Uterus (tissue), 4 donors: ENCODE results near the gene NSMF. TPM values are rescaled to one million over a fixed set of nuclear protein-coding genes. Genes with fewer than 3 reads are reported as not detected.

ENCODE experiments used
- DNase-seq, 2 donors: peaks; one replicate each; pipeline ENCODE4 v3.0.0-alpha.2; 2019 to 2020
- H3K27ac ChIP-seq, 2 donors: fragments of 200-600 bp; sonication (generic); 1 replicate in 1 of 2; 2 replicates in 1 of 2; pipeline ENCODE4 v1.5.1; 2016 to 2018
- H3K27me3 ChIP-seq, 2 donors: fragments of 200-600 bp; sonication (generic); one replicate each; pipeline ENCODE4 v1.5.1; 2018 to 2019; ENCODE audit warnings: control low read depth in 1 of 2
- H3K36me3 ChIP-seq, 2 donors: fragments of 200-600 bp; sonication (generic); one replicate each; pipeline ENCODE4 v1.5.1; 2019; ENCODE audit warnings: control low read depth in 1 of 2
- H3K4me1 ChIP-seq, 2 donors: fragments of 200-600 bp; sonication (generic); one replicate each; pipeline ENCODE4 v1.5.1; 2018 to 2019; ENCODE audit warnings: control low read depth in 1 of 2
- H3K4me3 ChIP-seq, 2 donors: fragments of 200-600 bp; sonication (generic); 1 replicate in 1 of 2; 2 replicates in 1 of 2; pipeline ENCODE4 v1.5.1; 2018 to 2019; ENCODE audit warnings: mild to moderate bottlenecking in 1 of 2
- H3K9me3 ChIP-seq, 2 donors: fragments of 200-600 bp; sonication (generic); one replicate each; pipeline ENCODE4 v1.5.1; 2019; ENCODE audit warnings: control low read depth in 1 of 2
- POLR2A ChIP-seq, 2 donors: fragments of 450-650 bp; IDR thresholded peaks; one replicate each; pipeline ENCODE4 v1.6.1; 2016; ENCODE audit warnings: antibody characterized with exemption in 2 of 2, mild to moderate bottlenecking in 1 of 2, moderate library complexity in 1 of 2
- intact Hi-C: fragments of 100-400 bp; cut with DNase I; formaldehyde crosslinking; loops from one replicate; pipeline ENCODE4 v1.15.1; 2023; ENCODE audit warnings: low total_unique reads
- total RNA-seq, 4 donors: library from RNA; depleted of rRNA in 3 of 4; stranded (reverse); fragments of >200 nt in 3 of 4; gene quantifications; one replicate each; pipeline versions ENCODE4 v1.1.0 to v1.2.4, GENCODE V29; 2014 to 2023
- TF ChIP-seq, protein P1 (sequence below), 4 experiments: fragments of 200-600 bp in 2 of 4; fragments of 450-650 bp in 2 of 4; sonication (generic) in 2 of 4; IDR thresholded peaks; one replicate each; pipeline ENCODE4 v1.5.1; 2016 to 2019; ENCODE audit warnings: antibody characterized with exemption in 4 of 4, mild to moderate bottlenecking in 2 of 4, moderate library complexity in 1 of 4
- donor health status: DM: yes; HTN: yes; CAD: no.

Gene NSMF
- total RNA-seq, 4 donors from 2014 or later: 17.4 to 40.7 (median 32.1) TPM

DNA sequence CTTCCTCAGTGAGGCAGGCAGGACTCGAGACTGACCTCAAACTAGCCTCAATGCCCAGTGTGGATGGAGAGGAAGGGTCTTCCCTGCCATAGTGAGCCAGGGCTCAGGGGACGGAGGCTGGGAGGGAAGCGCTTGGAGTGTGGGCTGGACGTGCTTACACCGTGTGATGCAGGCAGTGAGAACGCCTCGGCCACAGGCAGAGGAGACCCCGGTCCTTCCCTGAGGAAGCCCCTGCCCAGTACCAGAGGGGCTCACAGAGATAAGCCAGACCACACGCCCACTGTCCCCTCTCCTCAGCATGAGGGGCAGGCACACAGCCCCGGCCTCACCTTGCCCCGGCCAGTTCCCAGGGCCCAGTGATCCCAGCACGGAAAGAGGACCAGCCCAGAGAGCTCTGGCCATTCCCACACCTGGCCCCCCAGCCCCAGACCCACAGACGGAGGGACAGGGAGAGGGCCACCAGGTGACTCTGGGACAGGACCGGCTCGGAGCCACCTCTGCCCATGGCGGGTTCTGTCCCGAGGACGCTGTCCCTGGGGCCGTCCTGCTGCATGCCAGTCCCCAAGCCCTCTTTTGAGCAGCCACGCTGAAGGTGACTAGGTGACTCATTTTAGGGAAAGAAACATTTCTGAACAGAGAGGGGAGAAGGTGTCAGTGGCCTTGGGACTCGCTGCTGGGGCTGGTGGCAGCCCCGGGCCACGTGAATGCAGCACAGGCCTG lies 6.0 kb upstream of the NSMF start:
- Histone ChIP-seq H3K4me3 (no peak overlapping the region), H3K36me3 (no peaks in the 10 kb centered on the region), H3K9me3 (no peaks in the 10 kb centered on the region), H3K27me3 (no peaks in the 10 kb centered on the region), H3K4me1 (no peaks in the 10 kb centered on the region), H3K27ac (no peak overlapping the region)
- DNase-seq: no peak
- intact Hi-C loops: no loop called here
- no peak for TF ChIP-seq POLR2A (IDR thresholded peaks at IDR 0.05)
- TF ChIP-seq, protein P1, sequence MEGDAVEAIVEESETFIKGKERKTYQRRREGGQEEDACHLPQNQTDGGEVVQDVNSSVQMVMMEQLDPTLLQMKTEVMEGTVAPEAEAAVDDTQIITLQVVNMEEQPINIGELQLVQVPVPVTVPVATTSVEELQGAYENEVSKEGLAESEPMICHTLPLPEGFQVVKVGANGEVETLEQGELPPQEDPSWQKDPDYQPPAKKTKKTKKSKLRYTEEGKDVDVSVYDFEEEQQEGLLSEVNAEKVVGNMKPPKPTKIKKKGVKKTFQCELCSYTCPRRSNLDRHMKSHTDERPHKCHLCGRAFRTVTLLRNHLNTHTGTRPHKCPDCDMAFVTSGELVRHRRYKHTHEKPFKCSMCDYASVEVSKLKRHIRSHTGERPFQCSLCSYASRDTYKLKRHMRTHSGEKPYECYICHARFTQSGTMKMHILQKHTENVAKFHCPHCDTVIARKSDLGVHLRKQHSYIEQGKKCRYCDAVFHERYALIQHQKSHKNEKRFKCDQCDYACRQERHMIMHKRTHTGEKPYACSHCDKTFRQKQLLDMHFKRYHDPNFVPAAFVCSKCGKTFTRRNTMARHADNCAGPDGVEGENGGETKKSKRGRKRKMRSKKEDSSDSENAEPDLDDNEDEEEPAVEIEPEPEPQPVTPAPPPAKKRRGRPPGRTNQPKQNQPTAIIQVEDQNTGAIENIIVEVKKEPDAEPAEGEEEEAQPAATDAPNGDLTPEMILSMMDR (IDR thresholded peaks at IDR 0.05): no peak

DNA sequence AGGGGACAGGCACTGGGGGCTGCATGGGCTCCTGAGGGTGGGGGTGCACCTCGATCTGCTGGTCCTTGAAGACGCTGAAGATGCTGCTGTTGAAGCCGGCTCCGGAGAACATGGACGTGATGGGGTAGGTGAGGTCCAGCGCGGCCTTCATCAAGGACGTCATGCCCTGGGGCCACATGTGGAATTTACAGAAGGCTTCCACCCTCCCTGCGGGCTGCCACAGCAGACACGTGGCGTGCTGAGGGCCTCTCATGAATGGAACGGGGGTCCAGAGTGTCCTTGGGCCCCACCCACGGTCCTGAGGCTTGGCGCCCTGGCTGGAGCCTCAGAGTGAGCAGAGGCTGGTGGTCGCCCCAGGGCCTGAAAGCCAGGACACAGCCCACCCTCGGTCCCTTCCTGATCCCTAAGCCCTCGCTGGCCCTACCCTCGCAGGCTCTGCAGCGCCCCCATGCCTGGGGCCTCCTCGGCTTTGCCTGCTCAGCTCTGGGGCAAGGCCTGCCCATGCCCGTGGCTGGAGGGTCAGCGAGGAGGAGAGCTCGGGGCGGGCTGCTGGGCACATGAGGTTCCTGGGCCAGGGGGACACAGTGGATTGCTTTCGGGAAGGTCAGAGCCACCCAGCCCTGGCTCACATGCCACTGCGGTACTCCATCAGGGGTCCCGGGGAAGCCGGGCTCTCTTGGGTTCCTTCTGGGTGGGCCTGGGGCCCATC lies 5.3 kb upstream of the NSMF start:
- Histone ChIP-seq H3K9me3 (no peaks in the 10 kb centered on the region), H3K4me3 (no peak overlapping the region), H3K4me1 (peaks cover 0 to 6% of the 10 kb centered on the region in 2 donors), H3K36me3 (no peaks in the 10 kb centered on the region), H3K27me3 (no peaks in the 10 kb centered on the region), H3K27ac (no peak overlapping the region)
- TF ChIP-seq, protein P1 (IDR thresholded peaks at IDR 0.05): no peak
- no peak for TF ChIP-seq POLR2A (IDR thresholded peaks at IDR 0.05)
- intact Hi-C loops: no loop called here
- no peak for DNase-seq

DNA sequence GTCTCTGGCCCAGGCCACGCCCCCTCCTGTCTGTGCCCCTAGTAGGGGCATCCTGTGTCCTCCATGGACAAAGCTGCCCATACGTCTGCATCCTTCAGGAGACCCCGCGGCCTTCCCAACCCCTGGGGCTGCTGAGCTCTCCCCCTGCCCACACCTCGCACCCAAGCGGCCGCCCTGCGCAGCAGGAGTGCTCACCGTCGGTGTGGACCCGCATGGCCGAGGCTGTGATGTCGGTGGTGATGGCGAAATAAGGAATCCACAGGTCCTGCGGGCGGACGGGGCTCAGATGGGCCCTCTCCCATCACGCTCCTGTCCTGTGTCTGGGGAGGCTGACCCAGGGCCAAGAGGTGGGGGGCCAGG lies 4.8 kb upstream of the NSMF start:
- Histone ChIP-seq H3K27ac (no peak overlapping the region), H3K27me3 (no peaks in the 10 kb centered on the region), H3K36me3 (no peaks in the 10 kb centered on the region), H3K9me3 (no peaks in the 10 kb centered on the region), H3K4me1 (peaks cover 0 to 7% of the 10 kb centered on the region in 2 donors), H3K4me3 (no peak overlapping the region)
- DNase-seq: no peak
- intact Hi-C loops: no loop called here
- TF ChIP-seq, protein P1 (IDR thresholded peaks at IDR 0.05): no peak
- TF ChIP-seq POLR2A (IDR thresholded peaks at IDR 0.05): no peak

DNA sequence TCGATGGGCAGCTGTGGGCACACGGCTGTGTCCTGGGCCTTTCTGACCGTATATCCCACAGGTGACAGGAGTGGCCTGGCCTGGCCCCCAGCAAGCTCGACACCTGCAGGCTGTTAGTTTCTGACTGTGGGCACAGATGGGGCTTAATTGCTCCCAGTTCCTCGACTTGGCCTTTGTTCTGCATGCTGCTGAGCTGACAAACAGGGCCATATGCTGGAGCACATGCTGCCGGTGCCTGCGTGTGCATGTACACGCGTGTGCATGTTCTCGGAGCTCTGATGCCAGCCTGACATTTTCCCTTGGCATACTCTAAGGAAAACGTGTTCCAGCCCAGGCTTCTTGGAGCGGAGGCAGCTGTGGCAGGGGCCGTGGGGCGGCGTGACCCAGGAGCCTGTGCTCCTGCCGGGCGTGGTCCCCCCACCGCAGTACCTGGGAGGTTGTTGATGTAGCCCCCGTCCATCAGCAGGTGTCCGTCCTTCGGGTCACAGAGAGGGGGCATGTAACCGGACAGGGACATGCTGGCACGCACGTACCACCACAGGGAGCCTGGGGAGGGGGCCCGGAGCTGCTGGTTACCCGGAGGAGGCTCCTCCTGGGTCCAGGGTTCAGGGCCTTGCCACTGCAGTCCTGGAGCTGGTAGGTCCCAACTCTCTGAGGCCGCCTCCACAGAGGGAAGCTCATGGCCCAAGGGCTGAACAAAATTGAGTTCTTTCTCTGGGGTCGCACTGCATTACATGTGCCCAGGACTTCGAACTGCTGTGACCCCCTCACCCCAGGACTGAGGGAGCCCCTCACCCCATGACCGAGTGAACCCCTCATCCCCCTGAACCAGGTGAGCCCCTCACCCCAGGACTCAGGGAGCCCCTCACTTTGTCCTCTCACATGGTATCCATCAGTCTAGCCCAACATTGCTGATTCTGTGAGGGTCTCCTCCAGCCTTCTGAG lies 4.1 kb upstream of the NSMF start:
- no peaks in the 10 kb centered on the region for H3K36me3 ChIP-seq
- no peak for DNase-seq
- H3K27me3 ChIP-seq: no peaks in the 10 kb centered on the region
- H3K27ac ChIP-seq: no peak overlapping the region
- intact Hi-C loops: no loop called here
- no peaks in the 10 kb centered on the region for H3K9me3 ChIP-seq
- no peak overlapping the region for H3K4me3 ChIP-seq
- H3K4me1 ChIP-seq: peaks cover 0 to 13% of the 10 kb centered on the region in 2 donors
- TF ChIP-seq, protein P1 (IDR thresholded peaks at IDR 0.05): no peak
- TF ChIP-seq POLR2A (IDR thresholded peaks at IDR 0.05): no peak
